Middle frontal gyrus (tissue), 1 donor: Measurements from ENCODE around the gene CEND1.

ENCODE experiments used
- DNase-seq: peaks from one replicate; pipeline ENCODE4 v3.0.0-alpha.2; 2015; ENCODE audit warnings: low spot score; ENCODE audit errors: extremely low spot score

CEND1 gene

GRCh38 chr11:778976-779954, 10.6 kb downstream of the CEND1 start:
- no peak for DNase-seq

- peak; percentile 80 for DNase-seq
Measured at GRCh38 chr11:777288-778255, 12.3 kb downstream of the CEND1 start, which contains the start of gene GATD1. TSS of gene GATD1 (minus strand) at chr11:777487. CDS start at chr11:777462, 25 bp downstream.

GRCh38 chr11:776561-777287, 13.2 kb downstream of the CEND1 start:
- DNase-seq, result no peak

DNA sequence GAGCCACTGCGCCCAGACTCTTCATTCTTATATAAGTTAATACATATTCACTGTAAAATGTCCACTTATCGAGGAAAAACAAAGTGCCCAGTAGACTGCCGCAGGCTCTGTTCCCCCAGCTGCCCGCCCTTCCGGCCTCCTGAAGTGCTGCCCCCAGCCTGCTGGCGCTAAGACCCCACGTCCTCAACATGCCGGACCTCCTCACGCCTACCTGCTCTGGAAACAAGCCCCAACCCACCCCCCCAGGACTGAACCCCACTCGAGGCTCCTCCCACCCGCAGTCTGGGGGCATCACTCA, 13.7 kb downstream of the CEND1 start:
- DNase-seq, result no peak

DNA sequence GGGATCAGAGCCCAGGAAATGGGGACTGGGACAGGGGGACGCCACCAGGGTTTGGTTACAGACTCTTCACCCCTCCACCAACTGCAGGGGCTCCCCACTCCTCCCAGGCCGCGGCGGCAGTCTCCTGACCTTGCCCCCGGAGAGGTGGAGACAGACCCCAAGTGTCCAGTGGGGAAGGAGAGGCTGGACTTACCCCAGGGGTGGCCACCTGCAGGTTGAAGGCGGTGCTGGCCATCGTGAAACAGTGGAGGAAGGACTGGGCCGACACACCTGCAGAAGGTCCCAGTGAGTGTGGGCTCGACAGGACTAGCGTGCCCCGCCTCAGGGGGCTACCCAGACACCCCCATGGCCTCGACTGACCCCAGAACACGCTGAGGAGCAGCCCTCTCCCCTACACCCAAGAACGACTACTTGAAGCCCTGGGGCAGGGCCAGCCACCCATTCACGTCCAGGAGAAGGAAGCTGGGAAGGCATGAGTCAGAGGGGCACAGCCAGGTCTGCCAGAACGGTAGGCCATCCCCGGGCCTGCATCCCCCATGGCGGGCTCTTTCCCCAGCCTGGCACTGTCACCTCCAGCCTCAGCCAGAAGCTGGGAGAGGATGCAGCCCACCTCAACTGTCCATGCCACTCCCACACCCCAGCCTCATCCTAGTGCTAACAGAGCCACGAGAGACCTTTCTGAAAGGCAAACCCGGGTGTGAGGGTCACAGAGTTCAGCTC, 14.9 kb downstream of the CEND1 start:
- DNase-seq, result no peak

- DNase-seq, result no peak
Measured at GRCh38 chr11:773830-774229, 16.1 kb downstream of the CEND1 start.

- no peak for DNase-seq
Measured at GRCh38 chr11:773425-773824, 16.5 kb downstream of the CEND1 start.

- DNase-seq, result peak; percentile 68
Measured at GRCh38 chr11:772429-773390, 17.2 kb downstream of the CEND1 start.

DNA sequence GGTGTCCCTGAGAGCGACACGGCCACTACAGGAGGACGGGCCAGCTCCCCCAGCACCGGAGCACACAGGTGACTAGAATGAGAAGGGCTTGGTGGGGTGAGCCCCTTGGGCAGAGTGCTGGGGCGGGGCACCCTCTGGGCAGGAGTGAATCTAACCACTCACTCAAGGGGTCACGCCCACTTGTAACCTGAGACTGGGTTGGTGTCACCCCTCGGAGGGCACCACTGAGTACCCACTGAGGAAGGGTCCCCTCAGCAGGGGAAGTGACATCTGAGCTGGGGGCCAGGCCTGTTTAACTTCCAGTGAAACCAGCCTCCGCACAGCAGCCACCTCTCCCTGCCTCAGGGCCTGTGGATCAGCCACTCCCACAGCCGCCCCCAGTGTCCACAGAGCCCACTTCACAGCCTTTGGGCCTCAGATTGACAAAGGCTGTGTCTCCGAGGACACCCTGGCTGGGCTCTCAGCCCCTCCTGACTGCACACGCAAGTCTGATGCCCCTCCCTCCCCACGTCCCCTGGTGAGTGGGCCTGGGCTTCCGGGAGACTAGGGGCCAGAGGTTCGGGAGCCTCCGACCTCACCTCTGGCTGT, 18.2 kb downstream of the CEND1 start:
- DNase-seq, result no peak

DNA sequence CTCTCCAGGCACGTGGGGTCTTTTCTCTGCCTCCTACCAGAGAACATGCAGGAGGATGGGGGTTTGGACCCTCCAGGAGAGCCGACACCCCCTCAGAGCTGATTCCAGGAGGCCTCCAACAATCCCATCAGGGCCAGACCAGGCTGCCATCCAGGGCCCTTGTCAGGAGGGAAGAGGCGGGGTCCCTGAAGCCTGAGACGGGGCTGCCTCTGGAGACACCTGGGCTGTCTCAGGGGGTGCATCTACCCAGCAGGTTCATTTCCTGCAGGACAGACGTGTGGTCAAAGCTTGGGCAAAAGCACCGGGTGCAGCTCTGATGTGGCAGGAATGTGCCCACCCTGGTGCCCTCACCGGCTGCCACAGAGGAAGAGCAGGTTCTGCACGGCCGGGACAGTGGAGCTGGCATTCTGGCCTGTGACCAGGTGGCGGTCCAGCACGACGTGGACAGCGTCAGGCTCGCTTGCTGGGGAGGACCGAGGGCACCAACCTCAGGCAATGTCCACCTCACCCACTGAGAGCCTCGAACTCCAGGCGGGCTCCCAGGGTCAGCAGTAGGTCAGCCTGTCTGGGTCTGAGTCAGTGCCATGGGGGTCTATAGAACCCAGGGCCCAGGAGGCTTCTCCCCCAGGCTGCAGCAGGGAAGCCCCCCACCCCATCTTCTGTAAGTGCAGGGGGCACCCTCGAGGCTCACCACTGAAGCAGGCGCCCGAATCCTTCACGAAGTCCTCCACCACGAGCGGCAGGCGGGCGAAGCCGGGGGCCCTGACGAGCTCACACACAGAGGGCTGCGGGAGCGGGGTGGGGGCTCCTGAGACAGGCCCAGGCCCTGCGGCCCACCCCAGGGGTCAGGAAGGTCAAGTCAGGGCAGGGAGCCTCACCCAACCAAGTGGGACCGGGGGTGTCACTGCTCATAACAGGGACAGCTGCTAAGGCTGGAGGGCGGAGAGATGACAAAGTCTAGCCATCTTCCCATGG, 19.0 kb downstream of the CEND1 start:
- no peak for DNase-seq

DNA sequence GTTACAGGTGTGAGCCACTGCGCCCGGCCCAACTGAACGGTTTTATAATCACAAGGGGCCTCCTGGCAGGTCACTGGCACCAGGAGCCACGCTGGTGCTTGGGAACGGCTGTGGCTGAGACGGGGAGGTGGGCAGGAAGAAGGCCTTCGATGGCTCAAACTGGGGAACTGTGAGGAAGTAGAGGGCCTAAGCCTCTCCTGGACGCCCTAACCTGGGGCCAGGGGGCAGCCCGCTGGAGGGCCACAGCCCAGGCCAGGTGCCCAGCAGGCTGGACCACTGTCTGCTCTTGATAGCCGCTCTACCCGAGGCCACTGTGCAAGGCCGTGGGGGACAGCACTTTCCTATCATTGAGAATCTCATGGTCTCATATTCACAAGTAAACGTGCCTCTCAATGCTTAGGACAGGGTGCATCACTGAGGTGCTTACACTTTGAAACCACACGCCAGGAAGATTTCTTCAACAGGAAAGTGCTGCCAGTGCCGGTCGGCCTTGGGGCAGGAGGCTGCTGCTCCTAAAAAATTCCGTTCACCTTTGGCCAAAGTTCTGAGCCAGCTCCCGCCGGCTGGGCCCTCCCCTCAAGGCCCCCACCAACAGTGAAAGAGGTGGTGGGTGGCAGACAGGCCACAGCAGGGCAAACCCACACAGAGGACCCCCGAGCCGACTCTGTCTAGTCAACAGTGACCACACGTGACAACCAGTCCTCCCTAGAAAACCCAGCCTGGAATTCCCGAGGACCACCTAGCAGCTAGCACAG, 19.8 kb downstream of the CEND1 start:
- no peak for DNase-seq

DNA sequence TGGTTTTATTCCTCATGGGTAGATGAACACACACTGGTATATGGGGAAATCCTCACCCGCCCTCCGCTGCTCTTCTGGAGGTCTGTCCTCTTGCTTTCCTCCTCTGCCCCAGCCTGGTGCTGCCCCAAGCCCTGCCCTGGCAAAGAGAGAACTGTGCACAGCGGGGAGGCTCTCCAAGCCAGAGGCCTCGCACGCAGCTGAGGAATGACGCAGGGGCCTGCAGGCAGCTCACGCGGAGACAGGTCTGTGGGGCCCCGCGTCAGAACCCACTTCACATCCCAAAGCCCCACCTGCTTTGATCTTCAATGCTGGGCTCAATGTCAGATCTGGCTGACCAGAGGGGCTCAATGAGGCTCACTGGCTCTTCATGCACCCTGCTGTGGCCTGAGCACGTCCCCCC, 22.7 kb downstream of the CEND1 start:
- DNase-seq, result no peak

- DNase-seq, result no peak
Measured at GRCh38 chr11:766936-767210, 23.0 kb downstream of the CEND1 start.

DNA sequence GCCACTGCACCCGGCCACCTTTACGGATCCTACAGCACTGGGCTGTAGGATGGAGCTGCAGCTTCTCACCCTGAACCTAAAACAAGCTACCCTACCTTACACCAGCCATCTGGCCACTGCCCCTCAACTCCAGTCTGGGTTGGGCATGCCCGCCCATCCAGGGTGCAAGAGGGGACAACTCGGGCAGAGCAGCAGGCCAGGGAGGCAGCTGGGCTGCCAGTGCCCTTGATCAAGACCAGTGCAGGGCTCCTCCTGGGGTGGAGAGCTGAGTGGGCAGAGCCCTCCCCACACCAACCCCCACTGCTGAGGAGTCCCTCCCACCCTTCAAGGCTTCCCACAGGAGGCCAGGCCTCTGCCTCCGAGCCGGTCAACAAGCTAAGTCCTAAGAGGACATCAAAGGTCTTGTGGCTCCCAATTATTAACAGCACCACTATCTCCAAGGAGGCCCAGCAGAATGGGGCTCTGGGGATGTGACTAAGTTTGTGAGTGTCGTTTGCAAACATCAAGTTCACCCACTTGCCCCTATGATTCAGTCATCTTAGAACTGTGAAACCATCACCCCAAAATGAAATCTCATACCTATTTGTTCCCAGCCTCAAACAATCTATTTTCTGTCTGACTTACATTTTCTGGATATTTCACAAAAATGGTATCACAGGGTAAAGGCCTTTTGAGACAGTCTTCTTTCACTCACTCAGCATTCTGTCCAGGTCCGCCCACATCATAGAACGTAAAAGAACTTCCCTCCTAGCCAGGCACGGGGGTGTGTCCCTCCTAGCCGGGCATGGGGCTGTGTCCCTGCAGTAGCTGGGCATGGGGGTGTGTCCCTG, 23.6 kb downstream of the CEND1 start:
- DNase-seq, result no peak

- no peak for DNase-seq
Measured at GRCh38 chr11:765802-766091, 24.1 kb downstream of the CEND1 start.

DNA sequence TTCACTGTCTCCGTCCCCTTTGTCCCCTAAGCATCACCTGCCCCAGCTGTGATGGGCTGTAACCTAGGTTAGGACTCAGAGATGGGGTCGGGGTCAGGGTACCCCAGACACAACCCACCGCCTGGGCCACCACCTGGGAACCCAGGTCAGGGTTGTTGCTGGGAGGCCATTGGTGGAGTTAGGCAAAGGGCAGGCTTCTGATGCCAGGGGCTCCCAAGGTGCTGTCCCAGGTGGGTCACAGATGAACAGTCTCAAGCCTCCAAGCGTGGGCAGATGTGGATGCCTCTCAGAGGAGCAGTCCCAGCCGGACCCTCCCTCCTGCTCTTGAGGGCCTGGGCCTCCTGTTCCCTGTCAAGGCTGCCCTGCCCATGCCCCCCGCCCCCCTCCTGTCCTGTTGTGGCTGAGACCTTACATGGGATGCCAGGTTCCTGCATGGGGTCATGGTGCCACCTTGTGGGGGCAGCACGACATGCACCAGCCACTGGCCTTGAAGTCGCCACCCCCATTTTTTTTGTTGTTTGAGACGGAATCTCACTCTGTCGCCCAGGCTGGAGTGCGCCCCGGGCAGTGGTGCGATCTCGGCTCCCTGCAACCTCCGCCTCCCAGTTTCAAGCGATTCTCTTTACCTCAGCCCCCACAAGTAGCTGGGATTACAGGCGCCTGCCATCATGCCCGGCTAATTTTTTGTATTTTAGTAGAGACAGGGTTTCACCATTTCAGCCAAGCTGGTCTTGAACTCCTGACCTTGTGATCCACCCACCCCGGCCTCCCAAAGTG, 24.7 kb downstream of the CEND1 start:
- DNase-seq, result no peak
